Pancreas (tissue), 10 donors: Measurements from ENCODE around the gene EEF1A2. TPM values are rescaled to one million over a fixed set of nuclear protein-coding genes. Genes with fewer than 3 reads are reported as not detected.

Source experiments
- ATAC-seq, 4 donors: fragments of 200-7000 bp; cut with Tn5 transposase; one replicate each; pipeline versions ENCODE4 v1.8.0 to v1.9.1; 2020; ENCODE audit warnings: mild to moderate bottlenecking in 4 of 4, moderate library complexity in 4 of 4
- DNase-seq, 6 donors: peaks; one replicate each; pipeline ENCODE4 v3.0.0-alpha.2; 2020
- FAIRE-seq: peaks from 2 replicates; lab custom pipeline; 2012; peaks lifted over from hg19 to GRCh38; lab: Jason Lieb, UNC
- H3K27ac ChIP-seq, 4 donors: fragments of 200-600 bp; sonication (generic); 1 replicate in 3 of 4; 2 replicates in 1 of 4; pipeline versions ENCODE4 v1.5.0 to v1.8.0; 2020
- H3K27me3 ChIP-seq, 4 donors: fragments of 200-600 bp; one replicate each; pipeline ENCODE4 v1.8.0; 2021
- H3K36me3 ChIP-seq, 3 donors: fragments of 200-600 bp; sonication (generic) in 1 of 3; one replicate each; pipeline versions ENCODE4 v1.5.0 to v1.8.0; 2020 to 2021
- H3K4me1 ChIP-seq, 3 donors: fragments of 200-600 bp; one replicate each; pipeline ENCODE4 v1.8.0; 2021
- H3K4me3 ChIP-seq, 4 donors: fragments of 200-600 bp; sonication (generic) in 2 of 4; one replicate each; pipeline versions ENCODE4 v1.5.0 to v1.8.0; 2020 to 2021
- H3K9me3 ChIP-seq, 4 donors: fragments of 200-600 bp; one replicate each; pipeline ENCODE4 v1.8.0; 2021
- CTCF ChIP-seq, 4 donors: fragments of 200-600 bp; sonication (generic) in 3 of 4; IDR thresholded peaks; one replicate each; pipeline versions ENCODE4 v1.5.0 to v1.8.0; 2021; ENCODE audit warnings: antibody characterized with exemption in 4 of 4
- WGBS, 2 donors: extraction: QIAGEN DNeasy Blood & Tissue Kit; methylation state at CpG; one replicate each; pipeline ENCODE4 v1.1.7; 2013; 5-methylcytosine and 5-hydroxymethylcytosine counted together
- intact Hi-C, 3 donors: fragments of 100-400 bp; cut with DNase I; formaldehyde crosslinking; loops; one replicate each; pipeline versions ENCODE4 v1.11.1 to v1.14.2; 2022
- polyA plus RNA-seq, 2 donors: library from polyadenylated mRNA; stranded (reverse); fragments of 200-250 nt; gene quantifications; one replicate each; pipeline ENCODE4 v1.2.3, GENCODE V29; 2013
- total RNA-seq, 6 donors: library from RNA; stranded (reverse); fragmentation: NEBNext Ultra II Directional in 4 of 6; extraction: Animal tissue kit (Norgen Biotek cat#: 25700) in 4 of 6; gene quantifications; one replicate each; pipeline versions ENCODE4 v1.2.1 to v1.2.4, GENCODE V29; 2021 to 2023
- donor health status: healthy with polysubstance abuse.
- donor health status: DM: no; HTN: no; CAD: no; lungs with moderate emphysema.
- donor health status: DM: no; HTN: no; CAD: no.
- donor health status: control.
- donor health status: control.
- donor health status: Bipolar disorder and iron deficiency.
- donor health status: DM: yes; HTN: yes; CAD: no.
- donor health status: DM: no; HTN: no; CAD: no.
- donor health status: DM: no; HTN: no; CAD: no.
- donor health status: DM: yes; HTN: yes; CAD: no.

Gene EEF1A2
- total and polyA plus RNA-seq, 8 donors: 5.0 to 86.9 (median 19.7) TPM

DNA sequence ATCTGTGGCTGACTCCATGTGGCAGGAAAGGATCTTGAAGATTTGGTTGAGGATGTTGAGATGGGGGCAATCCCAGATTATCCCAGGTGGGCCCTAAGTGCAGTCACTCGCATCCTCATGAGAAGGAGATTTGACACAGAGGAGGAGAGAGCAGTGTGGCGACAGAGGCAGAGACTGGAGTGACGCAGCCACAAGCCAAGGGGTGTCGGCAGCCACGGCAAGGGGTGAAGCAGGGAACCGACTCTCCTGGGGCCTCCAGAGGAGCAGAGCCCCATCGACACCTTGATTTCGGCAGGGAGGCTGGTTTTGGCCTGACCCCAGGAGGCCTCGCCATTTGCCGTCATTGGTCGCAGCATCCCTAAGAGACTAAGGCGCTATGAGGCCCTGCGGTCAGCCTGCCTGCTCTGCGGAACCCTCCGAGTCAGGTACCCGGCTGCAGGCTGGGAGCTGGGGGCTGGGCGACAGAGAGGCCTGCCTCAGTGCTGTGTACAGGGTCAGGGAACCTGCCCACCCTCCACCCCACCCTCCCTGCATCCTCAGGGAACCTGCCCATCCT lies 12.5 kb downstream of the EEF1A2 start:
- intact Hi-C loops: no loop called here

GRCh38 chr20:63484651-63485403 lies 14.1 kb downstream of the EEF1A2 start:
- Histone ChIP-seq H3K4me1 (no peaks in the 10 kb centered on the region), H3K9me3 (no peaks in the 10 kb centered on the region), H3K36me3 (no peaks in the 10 kb centered on the region), H3K4me3 (no peak overlapping the region), H3K27me3 (no peaks in the 10 kb centered on the region), H3K27ac (no peak overlapping the region)
- 45 to 61% methylated on average over 18 of the region's 18 CpGs for WGBS, 2 donors
- DNase-seq: no peak
- TF ChIP-seq CTCF (IDR thresholded peaks at IDR 0.05): no peak
- intact Hi-C loops: no loop called here
- FAIRE-seq: no peak
- no peak for ATAC-seq

More for the DNA sequence above, 12.5 kb downstream of the EEF1A2 start:
- no peak overlapping the region for H3K4me3 ChIP-seq
- H3K9me3 ChIP-seq: no peaks in the 10 kb centered on the region
- H3K36me3 ChIP-seq: no peaks in the 10 kb centered on the region
- peak in 1 of 6 donors; percentile 50 for DNase-seq
- no peak for TF ChIP-seq CTCF (IDR thresholded peaks at IDR 0.05)
- WGBS, 2 donors: 87 to 90% methylated on average over 16 to 17 of the region's 17 CpGs
- FAIRE-seq: no peak
- H3K4me1 ChIP-seq: no peaks in the 10 kb centered on the region
- H3K27me3 ChIP-seq: no peaks in the 10 kb centered on the region
- no peak overlapping the region for H3K27ac ChIP-seq
- ATAC-seq: no peak

- intact Hi-C loops: no loop called here
- Histone ChIP-seq H3K36me3 (no peaks in the 10 kb centered on the region), H3K4me3 (no peak overlapping the region), H3K27me3 (no peaks in the 10 kb centered on the region), H3K4me1 (no peaks in the 10 kb centered on the region), H3K27ac (no peak overlapping the region), H3K9me3 (no peaks in the 10 kb centered on the region)
- TF ChIP-seq CTCF (IDR thresholded peaks at IDR 0.05): no peak
- 31 to 40% methylated on average over 17 of the region's 17 CpGs for WGBS, 2 donors
- DNase-seq (no peak), FAIRE-seq (no peak), ATAC-seq (no peak)
These were observed 14.6 kb downstream of the EEF1A2 start for GRCh38 chr20:63484236-63484635.

DNA sequence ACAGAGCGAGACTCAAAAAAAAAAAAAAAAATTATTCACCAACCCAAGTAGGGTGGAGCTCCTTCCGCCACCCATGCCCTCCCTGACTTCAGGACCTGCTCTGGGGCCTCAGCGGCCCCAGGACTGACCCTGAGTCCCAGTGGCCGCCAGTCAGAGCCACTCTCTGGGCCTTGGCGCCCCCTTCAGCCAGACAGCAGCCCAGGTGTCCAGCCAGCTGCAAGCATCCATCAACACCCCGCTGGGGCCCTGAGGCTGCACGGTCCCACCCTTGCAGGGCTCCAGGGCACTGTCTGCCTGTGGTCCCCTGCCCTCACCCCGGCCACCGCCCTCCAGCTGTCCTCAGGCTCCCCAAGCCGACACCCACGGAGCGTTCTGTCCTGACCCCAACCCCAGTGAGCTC lies 15.0 kb downstream of the EEF1A2 start:
- no peak for FAIRE-seq
- peak in 1 of 4 donors; percentile 19 for ATAC-seq
- Histone ChIP-seq H3K4me3 (no peak overlapping the region), H3K27me3 (no peaks in the 10 kb centered on the region), H3K27ac (no peak overlapping the region), H3K4me1 (no peaks in the 10 kb centered on the region), H3K36me3 (no peaks in the 10 kb centered on the region), H3K9me3 (no peaks in the 10 kb centered on the region)
- intact Hi-C loops: no loop called here
- DNase-seq: no peak
- no peak for TF ChIP-seq CTCF (IDR thresholded peaks at IDR 0.05)
- WGBS, 2 donors: 56 to 64% methylated on average over 10 to 12 of the region's 12 CpGs

DNA sequence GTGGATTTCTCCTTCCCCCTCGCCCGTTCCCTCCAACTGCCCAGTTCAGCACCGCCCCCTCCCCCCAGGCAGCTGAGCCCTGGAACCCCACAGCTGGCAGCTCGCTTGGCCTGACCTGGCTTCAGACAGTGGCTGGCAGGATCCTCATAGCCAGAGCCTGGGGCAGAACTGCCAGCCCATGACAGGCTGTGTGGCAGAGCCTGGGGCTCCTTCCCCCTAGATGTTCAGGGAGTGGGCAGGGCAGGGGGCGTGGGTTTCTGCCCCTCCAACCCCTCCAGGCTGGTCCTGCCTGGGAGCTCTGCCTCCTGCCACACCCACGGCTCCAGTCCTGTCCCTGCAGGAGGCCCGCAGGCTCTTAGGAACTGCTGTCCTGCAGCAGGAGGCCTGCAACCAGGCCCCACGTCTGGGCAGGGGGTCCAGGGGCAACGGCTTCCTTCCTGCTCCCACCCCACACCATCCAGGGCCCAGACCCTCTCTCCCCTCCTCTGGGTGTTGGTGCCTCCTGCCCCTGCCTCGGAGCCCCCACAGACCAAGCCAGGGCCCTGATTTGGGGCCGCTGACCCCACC lies 16.8 kb downstream of the EEF1A2 start:
- ATAC-seq: no peak
- Histone ChIP-seq H3K27me3 (no peaks in the 10 kb centered on the region), H3K4me1 (no peaks in the 10 kb centered on the region), H3K27ac (no peak overlapping the region), H3K36me3 (no peaks in the 10 kb centered on the region), H3K4me3 (no peak overlapping the region), H3K9me3 (no peaks in the 10 kb centered on the region)
- WGBS, 2 donors: 41 to 44% methylated on average over 10 to 11 of the region's 11 CpGs
- DNase-seq: no peak
- no peak for FAIRE-seq
- TF ChIP-seq CTCF (IDR thresholded peaks at IDR 0.05): no peak
- intact Hi-C loops: no loop called here
